Measurements from ENCODE around the gene EIF4H. TPM values are rescaled to one million over a fixed set of nuclear protein-coding genes. Genes with fewer than 3 reads are reported as not detected.
A peak's percentile ranks its signal among the peaks of the same experiment; 100 is the strongest.

EIF4H gene
- total RNA-seq, 1 experiment from 2014 or later = 384 TPM

DNA sequence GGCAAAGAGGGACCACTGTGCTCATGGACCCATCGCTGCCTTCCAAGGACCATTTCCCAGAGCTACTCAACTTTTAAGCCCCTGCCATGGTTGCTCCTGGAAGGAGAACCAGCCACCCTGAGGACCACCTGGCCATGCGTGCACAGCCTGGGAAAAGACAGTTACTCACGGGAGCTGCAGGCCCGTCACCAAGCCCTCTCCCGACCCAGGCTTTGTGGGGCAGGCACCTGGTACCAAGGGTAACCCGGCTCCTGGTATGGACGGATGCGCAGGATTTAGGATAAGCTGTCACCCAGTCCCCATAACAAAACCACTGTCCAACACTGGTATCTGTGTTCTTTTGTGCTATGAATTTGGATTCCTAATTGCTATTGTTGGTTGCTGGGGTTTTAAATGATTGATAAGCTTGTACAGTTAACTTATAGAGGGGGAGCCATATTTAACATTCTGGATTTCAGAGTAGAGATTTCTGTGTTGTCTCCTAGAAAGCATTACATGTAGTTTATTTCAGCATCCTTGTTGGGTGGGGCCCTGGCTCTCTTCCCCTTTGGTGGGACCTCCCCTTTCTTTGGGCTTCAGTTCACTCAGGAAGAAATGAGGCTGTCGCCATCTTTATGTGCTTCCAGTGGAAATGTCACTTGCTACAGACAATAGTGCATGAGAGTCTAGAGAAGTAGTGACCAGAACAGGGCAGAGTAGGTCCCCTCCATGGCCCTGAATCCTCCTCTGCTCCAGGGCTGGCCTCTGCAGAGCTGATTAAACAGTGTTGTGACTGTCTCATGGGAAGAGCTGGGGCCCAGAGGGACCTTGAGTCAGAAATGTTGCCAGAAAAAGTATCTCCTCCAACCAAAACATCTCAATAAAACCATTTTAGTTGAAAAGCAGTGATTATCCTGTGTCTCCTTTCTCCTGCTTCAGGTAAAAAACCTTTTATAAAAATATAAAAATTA, 55.1 kb downstream of the EIF4H start:
- H3K4me2 ChIP-seq (ENCODE audit: low read length) = no peak overlapping the region
- intact Hi-C loops (cut with micrococcal nuclease) = no loop called here
- no peaks in the 10 kb centered on the region for H3K27me3 ChIP-seq (ENCODE audit: insufficient read depth, low read length)
- ChIA-PET CTCF (no interaction called here), RAD21 (ENCODE audit: low non-redundant PET in 1 of 2, low total read pairs in 2 of 2, uncharacterized antibody in 2 of 2, unreplicated experiment in 2 of 2) (no interaction called here), POLR2A (no interaction called here)
- H3K36me3 ChIP-seq (ENCODE audit: control insufficient read depth in 1 of 2, insufficient read depth in 2 of 2, low read length in 2 of 2) = peaks cover 16 to 32% of the 10 kb centered on the region in 2 experiments; a peak in 3 of 4 replicates
- no peaks in the 10 kb centered on the region for H3K79me2 ChIP-seq (ENCODE audit: insufficient read depth, low read length)
- ATAC-seq (no peak), DNase-seq (ENCODE audit: low read depth, low spot score) (no peak)
- H3K9ac ChIP-seq (ENCODE audit: low read length) = no peak overlapping the region
- H3K27ac ChIP-seq (ENCODE audit: low read depth, low read length) = no peak overlapping the region
- no peak overlapping the region for H2AFZ ChIP-seq (ENCODE audit: low read depth, low read length, poor library complexity, severe bottlenecking)
- TSS peak; percentile 62 for BruUV-seq (replicated peaks)
- no peak overlapping the region for H3K4me3 ChIP-seq (replicated peaks in 1 of 2; ENCODE audit: low read depth in 1 of 2, low read length in 2 of 2)
- TF ChIP-seq, protein P1, sequence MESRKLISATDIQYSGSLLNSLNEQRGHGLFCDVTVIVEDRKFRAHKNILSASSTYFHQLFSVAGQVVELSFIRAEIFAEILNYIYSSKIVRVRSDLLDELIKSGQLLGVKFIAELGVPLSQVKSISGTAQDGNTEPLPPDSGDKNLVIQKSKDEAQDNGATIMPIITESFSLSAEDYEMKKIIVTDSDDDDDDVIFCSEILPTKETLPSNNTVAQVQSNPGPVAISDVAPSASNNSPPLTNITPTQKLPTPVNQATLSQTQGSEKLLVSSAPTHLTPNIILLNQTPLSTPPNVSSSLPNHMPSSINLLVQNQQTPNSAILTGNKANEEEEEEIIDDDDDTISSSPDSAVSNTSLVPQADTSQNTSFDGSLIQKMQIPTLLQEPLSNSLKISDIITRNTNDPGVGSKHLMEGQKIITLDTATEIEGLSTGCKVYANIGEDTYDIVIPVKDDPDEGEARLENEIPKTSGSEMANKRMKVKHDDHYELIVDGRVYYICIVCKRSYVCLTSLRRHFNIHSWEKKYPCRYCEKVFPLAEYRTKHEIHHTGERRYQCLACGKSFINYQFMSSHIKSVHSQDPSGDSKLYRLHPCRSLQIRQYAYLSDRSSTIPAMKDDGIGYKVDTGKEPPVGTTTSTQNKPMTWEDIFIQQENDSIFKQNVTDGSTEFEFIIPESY (IDR thresholded peaks at IDR 0.05; ENCODE audit: extremely low read depth, insufficient replicate concordance, low read length) = no peak
- TF ChIP-seq ELF1 (IDR thresholded peaks at IDR 0.05; ENCODE audit: borderline replicate concordance, low read depth) (no peak), CBX3 (IDR thresholded peaks at IDR 0.05; ENCODE audit: low read depth) (no peak), SP1 (IDR thresholded peaks at IDR 0.05; ENCODE audit: low read depth) (no peak), YY1 (IDR thresholded peaks at IDR 0.05; ENCODE audit: extremely low read depth, insufficient replicate concordance, low read depth, low read length) (no peak), SRF (IDR thresholded peaks at IDR 0.05; ENCODE audit: low read depth) (no peak), ZFX (IDR thresholded peaks at IDR 0.05) (no peak)
- TF ChIP-seq, protein P2, sequence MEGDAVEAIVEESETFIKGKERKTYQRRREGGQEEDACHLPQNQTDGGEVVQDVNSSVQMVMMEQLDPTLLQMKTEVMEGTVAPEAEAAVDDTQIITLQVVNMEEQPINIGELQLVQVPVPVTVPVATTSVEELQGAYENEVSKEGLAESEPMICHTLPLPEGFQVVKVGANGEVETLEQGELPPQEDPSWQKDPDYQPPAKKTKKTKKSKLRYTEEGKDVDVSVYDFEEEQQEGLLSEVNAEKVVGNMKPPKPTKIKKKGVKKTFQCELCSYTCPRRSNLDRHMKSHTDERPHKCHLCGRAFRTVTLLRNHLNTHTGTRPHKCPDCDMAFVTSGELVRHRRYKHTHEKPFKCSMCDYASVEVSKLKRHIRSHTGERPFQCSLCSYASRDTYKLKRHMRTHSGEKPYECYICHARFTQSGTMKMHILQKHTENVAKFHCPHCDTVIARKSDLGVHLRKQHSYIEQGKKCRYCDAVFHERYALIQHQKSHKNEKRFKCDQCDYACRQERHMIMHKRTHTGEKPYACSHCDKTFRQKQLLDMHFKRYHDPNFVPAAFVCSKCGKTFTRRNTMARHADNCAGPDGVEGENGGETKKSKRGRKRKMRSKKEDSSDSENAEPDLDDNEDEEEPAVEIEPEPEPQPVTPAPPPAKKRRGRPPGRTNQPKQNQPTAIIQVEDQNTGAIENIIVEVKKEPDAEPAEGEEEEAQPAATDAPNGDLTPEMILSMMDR (IDR thresholded peaks at IDR 0.05 in 2 of 3, conservative IDR thresholded peaks at IDR 0.05 in 1 of 3; ENCODE audit: borderline replicate concordance in 1 of 3, insufficient read depth in 1 of 3, low read depth in 2 of 3, low read length in 2 of 3) = no peak
- no peaks in the 10 kb centered on the region for H3K4me1 ChIP-seq (ENCODE audit: control insufficient read depth in 1 of 2, insufficient read depth in 2 of 2, low read length in 2 of 2)
- no peaks in the 10 kb centered on the region for H3K9me2 ChIP-seq (ENCODE audit: insufficient read depth)
- H4K20me1 ChIP-seq (ENCODE audit: insufficient read depth) = no peaks in the 10 kb centered on the region
- no peaks in the 10 kb centered on the region for H3K9me3 ChIP-seq (ENCODE audit: control insufficient read depth in 1 of 2, insufficient read depth in 1 of 2, low read depth in 1 of 2, low read length in 2 of 2)

All from HCT116 (cell line).